ENCODE measurements around the gene PHF21A.

GRCh38 chr11:46121724-46122477, 647 bp upstream of the PHF21A start:
- no peak for TF ChIP-seq CTCF (optimal IDR thresholded peaks at IDR 0.05 in 1 of 3, IDR thresholded peaks at IDR 0.05 in 1 of 3, conservative IDR thresholded peaks at IDR 0.05 in 1 of 3; ENCODE audit: extremely low read depth in 1 of 3, insufficient read depth in 2 of 3, low read length in 3 of 3)
- no peak for TF ChIP-seq EZH2 (IDR thresholded peaks at IDR 0.05; ENCODE audit: low read length)

All from keratinocyte (primary cell).